ENCODE results near the gene NFIC.
"Not testable (repeated sequence)": the region's sequence is repeated elsewhere in the genome, so short reads cannot be mapped to it uniquely, and the experiment has no call there.

- TF ChIP-seq CTCF, POLR2A (IDR thresholded peaks at IDR 0.05): not testable (repeated sequence)
Observed at GRCh38 chr19:3430366-3430680, 63.9 kb downstream of the NFIC start.

Measured in upper lobe of left lung (tissue), 4 donors.